Measurements from ENCODE around the gene NRG3.

GRCh38 chr10:82335831-82336230 lies 460.8 kb downstream of the NRG3 start:
- TF ChIP-seq, protein P1, sequence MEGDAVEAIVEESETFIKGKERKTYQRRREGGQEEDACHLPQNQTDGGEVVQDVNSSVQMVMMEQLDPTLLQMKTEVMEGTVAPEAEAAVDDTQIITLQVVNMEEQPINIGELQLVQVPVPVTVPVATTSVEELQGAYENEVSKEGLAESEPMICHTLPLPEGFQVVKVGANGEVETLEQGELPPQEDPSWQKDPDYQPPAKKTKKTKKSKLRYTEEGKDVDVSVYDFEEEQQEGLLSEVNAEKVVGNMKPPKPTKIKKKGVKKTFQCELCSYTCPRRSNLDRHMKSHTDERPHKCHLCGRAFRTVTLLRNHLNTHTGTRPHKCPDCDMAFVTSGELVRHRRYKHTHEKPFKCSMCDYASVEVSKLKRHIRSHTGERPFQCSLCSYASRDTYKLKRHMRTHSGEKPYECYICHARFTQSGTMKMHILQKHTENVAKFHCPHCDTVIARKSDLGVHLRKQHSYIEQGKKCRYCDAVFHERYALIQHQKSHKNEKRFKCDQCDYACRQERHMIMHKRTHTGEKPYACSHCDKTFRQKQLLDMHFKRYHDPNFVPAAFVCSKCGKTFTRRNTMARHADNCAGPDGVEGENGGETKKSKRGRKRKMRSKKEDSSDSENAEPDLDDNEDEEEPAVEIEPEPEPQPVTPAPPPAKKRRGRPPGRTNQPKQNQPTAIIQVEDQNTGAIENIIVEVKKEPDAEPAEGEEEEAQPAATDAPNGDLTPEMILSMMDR (IDR thresholded peaks at IDR 0.05) = no peak
- TF ChIP-seq POLR2A (IDR thresholded peaks at IDR 0.05) = no peak

All from testis (tissue), 2 donors.